ENCODE data around the gene FGR.

Gene FGR

DNA sequence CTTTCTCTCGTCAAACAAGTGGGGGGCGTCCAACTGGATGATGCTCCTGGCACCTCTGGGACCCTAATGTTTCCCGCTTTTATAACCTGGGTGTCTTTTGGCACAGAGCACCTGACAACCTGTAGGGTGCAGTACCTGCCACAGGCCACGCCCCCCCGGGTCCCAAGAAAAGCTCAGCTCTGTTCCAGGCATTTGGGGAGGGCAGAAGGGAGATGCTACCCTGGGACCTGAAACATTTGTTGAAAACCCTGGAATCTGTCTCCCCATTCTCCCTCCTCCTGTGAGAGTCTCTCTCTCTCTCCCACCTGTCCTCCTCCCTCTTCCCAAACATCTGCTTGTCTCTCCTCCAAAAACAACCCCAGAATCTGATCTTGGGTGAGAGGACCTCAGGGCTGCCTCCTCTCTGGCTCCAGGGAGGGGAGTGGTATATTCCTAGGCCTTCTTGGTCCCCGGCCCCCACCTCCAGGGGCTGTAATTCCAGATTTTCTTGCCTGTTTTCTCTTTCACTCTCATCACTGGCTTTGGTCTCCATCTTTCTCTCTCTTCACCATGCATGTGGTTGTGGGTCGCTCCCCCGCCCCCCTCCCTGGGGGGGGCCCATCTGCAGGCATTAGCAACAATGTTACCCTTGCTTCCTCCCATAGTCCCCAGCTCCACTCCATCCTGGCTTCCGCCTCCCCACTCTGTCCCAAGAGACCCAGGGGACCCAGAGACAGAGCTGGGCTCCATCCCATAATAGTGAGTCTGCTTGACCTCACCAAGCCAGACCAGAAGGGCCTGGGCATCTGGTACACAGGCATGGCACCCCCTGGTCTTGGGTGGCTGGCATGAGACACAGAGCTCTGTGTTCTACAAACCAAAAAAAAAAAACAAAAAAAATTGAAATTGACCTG lies 35.1 kb downstream of the FGR start:
- no peak overlapping the region for H3K4me3 ChIP-seq (ENCODE audit: low read length)
- H3K4me1 ChIP-seq (ENCODE audit: control insufficient read depth, insufficient read depth, low read length), result peaks cover 63% of the 10 kb centered on the region
- no peak overlapping the region for H3K9ac ChIP-seq (ENCODE audit: low read length)
- H3K27me3 ChIP-seq (ENCODE audit: control insufficient read depth, insufficient read depth, low read length), result no peaks in the 10 kb centered on the region
- H3K36me3 ChIP-seq (ENCODE audit: control insufficient read depth, insufficient read depth, low read length), result no peaks in the 10 kb centered on the region
- H3K9me3 ChIP-seq (ENCODE audit: control insufficient read depth, low read length), result no peaks in the 10 kb centered on the region

DNA sequence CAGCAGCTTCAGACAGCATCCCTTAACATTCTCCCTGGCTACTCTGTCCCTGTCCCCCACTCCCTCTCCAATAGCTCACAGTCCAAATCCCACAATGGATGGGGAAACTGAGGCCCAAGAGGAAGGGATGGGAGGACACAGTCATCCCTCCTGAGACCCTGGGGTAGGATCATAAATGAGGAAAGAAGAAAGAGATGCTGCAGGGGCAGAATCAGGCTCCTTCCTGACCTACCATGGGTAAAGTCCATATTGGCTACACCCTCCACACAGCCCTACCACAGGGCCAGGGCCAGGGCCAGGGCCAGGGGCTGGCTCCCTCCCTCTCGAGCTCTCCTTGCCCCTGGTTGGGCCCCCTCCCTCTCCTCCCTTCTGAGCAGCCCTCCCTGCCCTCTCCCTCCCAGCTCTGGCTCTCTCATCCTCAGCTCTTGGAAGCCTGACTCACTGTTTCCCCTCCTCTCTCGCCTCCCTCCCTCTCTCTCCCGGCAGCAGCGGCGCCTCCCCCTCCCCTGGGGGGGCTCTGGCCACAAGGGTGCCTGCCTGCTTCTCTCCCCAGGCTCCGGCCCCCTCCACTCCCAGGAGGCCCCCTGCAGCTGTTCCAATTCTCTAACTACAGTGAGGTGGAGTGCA lies 36.0 kb downstream of the FGR start:
- H3K4me1 ChIP-seq (ENCODE audit: control insufficient read depth, insufficient read depth, low read length), result peaks cover 70% of the 10 kb centered on the region
- no peak overlapping the region for H3K4me3 ChIP-seq (ENCODE audit: low read length)
- H3K27me3 ChIP-seq (ENCODE audit: control insufficient read depth, insufficient read depth, low read length), result no peaks in the 10 kb centered on the region
- H3K9ac ChIP-seq (ENCODE audit: low read length), result peak overlapping the region; percentile 8
- no peaks in the 10 kb centered on the region for H3K36me3 ChIP-seq (ENCODE audit: control insufficient read depth, insufficient read depth, low read length)
- H3K9me3 ChIP-seq (ENCODE audit: control insufficient read depth, low read length), result no peaks in the 10 kb centered on the region

DNA sequence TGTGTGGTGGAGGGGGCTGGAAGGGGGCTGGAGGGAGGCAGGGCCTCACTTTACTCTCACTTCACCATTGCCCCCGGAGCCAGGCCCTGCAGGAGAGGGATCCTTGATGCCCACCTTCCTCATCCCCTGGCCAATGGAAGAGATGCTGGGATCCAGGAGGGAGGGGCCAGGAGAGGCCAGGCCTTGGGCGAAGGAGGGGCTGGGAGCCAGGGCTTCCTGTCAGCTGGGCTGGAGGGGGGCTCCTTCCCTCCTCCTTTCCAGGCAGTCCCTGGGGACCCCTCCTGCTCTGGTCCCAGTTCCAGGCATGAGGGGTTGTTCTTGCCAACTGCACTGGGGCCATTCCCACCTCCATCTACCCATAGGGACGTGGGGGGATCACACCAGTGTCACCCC lies 36.7 kb downstream of the FGR start:
- Histone ChIP-seq H3K9me3 (ENCODE audit: control insufficient read depth, low read length) (no peaks in the 10 kb centered on the region), H3K36me3 (ENCODE audit: control insufficient read depth, insufficient read depth, low read length) (no peaks in the 10 kb centered on the region), H3K4me1 (ENCODE audit: control insufficient read depth, insufficient read depth, low read length) (peaks cover 70% of the 10 kb centered on the region), H3K4me3 (ENCODE audit: low read length) (no peak overlapping the region), H3K27me3 (ENCODE audit: control insufficient read depth, insufficient read depth, low read length) (no peaks in the 10 kb centered on the region), H3K9ac (ENCODE audit: low read length) (no peak overlapping the region)

DNA sequence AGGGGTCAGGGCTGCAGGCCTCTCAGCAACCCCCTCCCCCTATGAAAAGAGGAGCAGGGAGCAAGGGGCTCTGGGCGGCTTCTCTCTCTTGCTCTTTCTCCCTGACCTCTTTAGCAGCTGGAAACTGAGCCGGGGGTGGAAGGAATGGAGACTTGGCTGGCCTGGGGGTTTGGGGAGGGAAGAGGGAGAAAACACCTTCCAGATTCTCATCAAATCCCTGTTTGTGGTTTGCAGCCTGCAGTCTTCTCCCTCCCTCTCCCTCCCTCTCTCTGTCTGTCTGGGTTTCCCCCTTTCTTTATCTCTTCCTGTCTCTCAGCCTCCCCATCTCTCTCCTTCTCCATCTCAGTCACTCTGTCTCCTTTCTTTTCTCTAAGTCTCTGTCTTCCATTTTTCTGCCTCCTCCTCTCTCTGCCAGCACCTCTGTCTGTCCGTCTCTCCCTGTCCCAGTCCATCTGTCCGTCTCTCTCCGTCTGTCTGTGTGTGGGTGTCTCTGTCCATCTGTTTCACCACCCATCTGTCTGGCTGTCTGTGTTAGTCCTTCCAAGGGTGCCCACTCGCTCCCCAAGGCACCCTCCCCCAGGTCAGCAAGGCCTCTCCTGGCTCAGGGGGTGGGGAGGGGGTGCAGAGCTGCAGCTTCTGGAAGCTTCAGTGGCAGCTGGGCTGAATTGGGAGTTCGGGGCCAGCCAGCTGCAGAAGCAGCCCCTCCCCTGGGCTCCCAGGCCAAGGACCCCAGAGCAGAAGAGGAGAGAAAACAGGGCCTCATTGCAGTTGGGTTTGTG lies 37.3 kb downstream of the FGR start:
- no peaks in the 10 kb centered on the region for H3K36me3 ChIP-seq (ENCODE audit: control insufficient read depth, insufficient read depth, low read length)

DNA sequence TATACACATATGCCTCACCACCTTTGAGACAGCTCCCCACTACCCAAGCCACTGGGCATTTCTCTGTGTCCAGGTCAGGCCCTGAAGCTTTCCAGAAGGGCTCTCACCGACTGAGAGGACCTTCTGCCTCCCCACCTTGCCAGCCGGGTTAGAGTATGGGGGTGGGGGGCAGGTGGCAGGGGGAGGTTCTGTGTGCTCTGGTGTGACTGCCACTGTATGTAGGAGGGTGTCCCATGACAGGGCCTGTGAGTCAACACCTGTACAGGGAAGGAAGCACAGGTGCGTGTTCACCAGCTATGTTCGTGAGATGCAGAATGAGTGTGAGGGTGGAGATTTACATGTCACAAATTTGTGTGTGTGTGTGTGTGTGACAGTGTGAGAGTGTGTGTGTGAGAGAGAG lies 38.0 kb downstream of the FGR start:
- Histone ChIP-seq H3K9ac (ENCODE audit: low read length) (no peak overlapping the region), H3K27me3 (ENCODE audit: control insufficient read depth, insufficient read depth, low read length) (no peaks in the 10 kb centered on the region), H3K36me3 (ENCODE audit: control insufficient read depth, insufficient read depth, low read length) (no peaks in the 10 kb centered on the region), H3K4me3 (ENCODE audit: low read length) (no peak overlapping the region), H3K9me3 (ENCODE audit: control insufficient read depth, low read length) (no peaks in the 10 kb centered on the region), H3K4me1 (ENCODE audit: control insufficient read depth, insufficient read depth, low read length) (peaks cover 69% of the 10 kb centered on the region)

More for the DNA sequence above, 37.3 kb downstream of the FGR start:
- Histone ChIP-seq H3K27me3 (ENCODE audit: control insufficient read depth, insufficient read depth, low read length) (no peaks in the 10 kb centered on the region), H3K4me1 (ENCODE audit: control insufficient read depth, insufficient read depth, low read length) (peaks cover 71% of the 10 kb centered on the region), H3K9me3 (ENCODE audit: control insufficient read depth, low read length) (no peaks in the 10 kb centered on the region), H3K4me3 (ENCODE audit: low read length) (no peak overlapping the region), H3K9ac (ENCODE audit: low read length) (no peak overlapping the region)

DNA sequence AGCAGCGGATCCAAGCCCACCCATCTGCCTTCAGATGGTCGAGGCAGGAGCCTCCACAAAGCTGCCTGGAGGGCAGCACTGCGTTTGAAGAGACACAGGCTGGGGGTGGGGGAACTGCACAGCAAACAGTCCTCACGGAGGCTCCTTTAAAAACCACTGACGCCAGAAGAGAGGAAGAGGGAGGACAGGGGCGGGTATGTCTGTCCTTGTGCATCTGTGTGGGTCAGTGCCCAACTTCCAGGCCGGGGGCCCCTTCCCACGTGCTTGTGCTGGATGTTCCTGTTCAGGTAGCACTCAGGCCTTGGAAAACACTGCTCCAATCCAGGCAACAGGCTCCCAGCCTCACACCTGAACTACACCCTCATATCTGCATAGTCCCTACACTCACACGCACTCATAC lies 38.7 kb downstream of the FGR start:
- no peaks in the 10 kb centered on the region for H3K36me3 ChIP-seq (ENCODE audit: control insufficient read depth, insufficient read depth, low read length)
- H3K27me3 ChIP-seq (ENCODE audit: control insufficient read depth, insufficient read depth, low read length), result no peaks in the 10 kb centered on the region
- H3K9me3 ChIP-seq (ENCODE audit: control insufficient read depth, low read length), result no peaks in the 10 kb centered on the region
- H3K4me1 ChIP-seq (ENCODE audit: control insufficient read depth, insufficient read depth, low read length), result peaks cover 69% of the 10 kb centered on the region
- H3K4me3 ChIP-seq (ENCODE audit: low read length), result no peak overlapping the region
- H3K9ac ChIP-seq (ENCODE audit: low read length), result no peak overlapping the region

DNA sequence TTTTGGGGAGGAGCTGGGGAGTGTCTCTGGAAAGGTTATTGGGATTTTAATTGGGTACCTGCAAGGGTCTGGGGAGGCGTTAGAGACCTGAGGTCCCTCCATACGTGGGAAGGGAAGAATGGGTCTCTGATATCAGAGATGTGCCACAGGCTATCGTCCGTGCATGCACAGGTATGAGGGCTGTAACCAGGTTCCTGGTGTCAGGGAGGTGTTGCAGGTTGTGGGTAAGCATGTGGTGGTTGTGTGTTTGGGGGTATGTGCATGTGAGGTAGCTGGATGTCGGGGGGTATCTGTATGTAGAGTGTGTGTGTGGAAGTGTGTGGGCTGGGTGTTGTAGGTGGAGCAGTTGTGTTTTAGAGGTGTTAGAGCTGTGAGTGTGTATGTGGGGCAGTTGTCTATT lies 39.4 kb downstream of the FGR start:
- peaks cover 74% of the 10 kb centered on the region for H3K4me1 ChIP-seq (ENCODE audit: control insufficient read depth, insufficient read depth, low read length)
- H3K4me3 ChIP-seq (ENCODE audit: low read length), result no peak overlapping the region

DNA sequence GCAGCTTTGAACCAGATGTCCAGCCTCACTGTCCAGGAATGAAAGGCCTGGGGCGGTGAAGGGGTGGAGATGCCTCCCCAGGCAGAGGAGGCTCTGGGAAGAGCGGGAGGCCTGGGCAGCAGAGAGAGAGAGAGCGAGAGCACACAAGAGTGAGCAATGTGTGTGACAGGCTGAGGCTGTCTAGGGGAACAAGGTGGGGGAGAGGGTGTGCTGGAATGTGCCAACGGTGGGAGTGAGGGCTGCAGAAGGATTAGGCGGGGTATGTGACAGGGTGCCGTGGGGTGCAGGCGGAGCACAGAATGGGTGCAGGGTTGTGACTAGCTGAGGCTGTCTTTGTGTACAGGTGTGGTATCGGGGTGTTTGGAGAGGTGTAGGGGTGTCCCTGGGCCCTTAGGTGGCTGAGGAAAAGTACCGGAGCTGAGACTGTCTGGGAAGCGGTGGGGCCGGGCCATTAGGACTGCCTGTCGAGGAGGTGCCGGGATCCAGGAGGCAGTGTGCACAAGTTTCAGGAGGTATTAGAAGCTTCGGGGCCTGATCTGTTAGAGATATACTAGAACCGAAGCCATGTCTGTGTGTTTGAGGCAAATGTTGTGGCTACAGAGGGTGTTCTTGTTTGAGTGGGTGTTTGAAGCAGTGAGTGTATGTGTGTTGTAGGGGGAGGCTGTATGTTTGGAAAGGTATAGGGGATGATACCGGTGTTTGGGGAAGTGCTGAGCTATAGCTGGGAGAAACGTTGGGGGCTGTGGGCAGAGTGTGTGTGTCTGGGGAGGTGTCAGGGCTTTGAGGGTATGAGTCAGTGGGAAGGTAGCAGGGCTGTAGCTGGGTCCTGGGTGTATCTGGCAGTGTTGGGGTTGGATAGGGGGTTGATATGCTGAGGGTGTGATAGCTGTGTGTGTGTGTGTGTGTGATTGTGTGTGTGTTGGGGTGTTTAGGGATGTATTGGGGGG lies 40.1 kb downstream of the FGR start:
- H3K4me1 ChIP-seq (ENCODE audit: control insufficient read depth, insufficient read depth, low read length), result peaks cover 74% of the 10 kb centered on the region

More for the DNA sequence above, 39.4 kb downstream of the FGR start:
- H3K27me3 ChIP-seq (ENCODE audit: control insufficient read depth, insufficient read depth, low read length), result no peaks in the 10 kb centered on the region
- no peaks in the 10 kb centered on the region for H3K9me3 ChIP-seq (ENCODE audit: control insufficient read depth, low read length)
- no peak overlapping the region for H3K9ac ChIP-seq (ENCODE audit: low read length)
- no peaks in the 10 kb centered on the region for H3K36me3 ChIP-seq (ENCODE audit: control insufficient read depth, insufficient read depth, low read length)

DNA sequence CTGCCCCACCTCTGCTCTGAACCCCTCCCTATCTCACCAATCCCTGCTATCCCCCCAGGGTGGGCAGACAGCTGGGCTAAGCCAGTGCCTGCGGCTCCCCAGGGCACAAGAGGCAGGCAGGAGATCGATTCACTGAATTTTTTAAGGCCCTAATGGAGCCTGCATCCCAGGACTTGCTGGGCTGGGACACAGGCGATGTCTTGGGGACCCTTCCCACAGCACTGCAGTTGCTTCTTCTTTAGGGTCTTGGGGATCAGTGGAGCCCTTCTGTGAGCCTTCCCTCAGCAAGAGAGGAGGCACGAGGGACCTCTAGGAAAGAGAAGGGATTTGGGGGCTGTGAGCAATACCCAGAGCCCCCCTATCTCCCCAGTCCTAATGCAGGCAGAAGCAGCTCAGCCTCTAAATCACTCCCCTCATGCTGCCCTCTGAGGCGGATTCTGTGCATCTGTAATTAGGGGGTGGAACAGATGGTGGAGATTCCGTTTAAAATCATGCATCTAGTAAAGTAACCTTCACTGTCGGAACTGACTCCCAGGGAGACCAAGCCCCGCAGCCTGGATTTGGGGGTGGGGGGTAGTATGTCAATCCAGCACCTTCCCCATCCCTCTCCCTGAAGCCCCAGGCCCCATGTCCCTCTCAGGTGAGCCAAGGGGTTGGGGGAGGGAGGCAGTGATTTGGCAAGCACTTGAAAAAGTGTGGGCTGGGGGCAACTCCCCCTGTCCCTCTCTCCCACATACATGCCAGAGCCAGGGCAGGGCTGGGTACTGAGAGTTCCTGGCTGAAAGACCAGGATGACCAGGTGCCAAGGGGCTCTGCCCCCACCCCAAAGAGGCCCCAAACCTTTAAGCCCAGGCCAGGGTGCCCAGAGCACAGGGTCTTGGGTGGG lies 41.1 kb downstream of the FGR start:
- Histone ChIP-seq H3K9ac (ENCODE audit: low read length) (no peak overlapping the region), H3K4me1 (ENCODE audit: control insufficient read depth, insufficient read depth, low read length) (peaks cover 70% of the 10 kb centered on the region), H3K27me3 (ENCODE audit: control insufficient read depth, insufficient read depth, low read length) (no peaks in the 10 kb centered on the region), H3K9me3 (ENCODE audit: control insufficient read depth, low read length) (no peaks in the 10 kb centered on the region), H3K36me3 (ENCODE audit: control insufficient read depth, insufficient read depth, low read length) (no peaks in the 10 kb centered on the region), H3K4me3 (ENCODE audit: low read length) (no peak overlapping the region)

More for the DNA sequence above, 40.1 kb downstream of the FGR start:
- Histone ChIP-seq H3K9ac (ENCODE audit: low read length) (no peak overlapping the region), H3K36me3 (ENCODE audit: control insufficient read depth, insufficient read depth, low read length) (no peaks in the 10 kb centered on the region), H3K9me3 (ENCODE audit: control insufficient read depth, low read length) (no peaks in the 10 kb centered on the region), H3K4me3 (ENCODE audit: low read length) (no peak overlapping the region), H3K27me3 (ENCODE audit: control insufficient read depth, insufficient read depth, low read length) (no peaks in the 10 kb centered on the region)

DNA sequence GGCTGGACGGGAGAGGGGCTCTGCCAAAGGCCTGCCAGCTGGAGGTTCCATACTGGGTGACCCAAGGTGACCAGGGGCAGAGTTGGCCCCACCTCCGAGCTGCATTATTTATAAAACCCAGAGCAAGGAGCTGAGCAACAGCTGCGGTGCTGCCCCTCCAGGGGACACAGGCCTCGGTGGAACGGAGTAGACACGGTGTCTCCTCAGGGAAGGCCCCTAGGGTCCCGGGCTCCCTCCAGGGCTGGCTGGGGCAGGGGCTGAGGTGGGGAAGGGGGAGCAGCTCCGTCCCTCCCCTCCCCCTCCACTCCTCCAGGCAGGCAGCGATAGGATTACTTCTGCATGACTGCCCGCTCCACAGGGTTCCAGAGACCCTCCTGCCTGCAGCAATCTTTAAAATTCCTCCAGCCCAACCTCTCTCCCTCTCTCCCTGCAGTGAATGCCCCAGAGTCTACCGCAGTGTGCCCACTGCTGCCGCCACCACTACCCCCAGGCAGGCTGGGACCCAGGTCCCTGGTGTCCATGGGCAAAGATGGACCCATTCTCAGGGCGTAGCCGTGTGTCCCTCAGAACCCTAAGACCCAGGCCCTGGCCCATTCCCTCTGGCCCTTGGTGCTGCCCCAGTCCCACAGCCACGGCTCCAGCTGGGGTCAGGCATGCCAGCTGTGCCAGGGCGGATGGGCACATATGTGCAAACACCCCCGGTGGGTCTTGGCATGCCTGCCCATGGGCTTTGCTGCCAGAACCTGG lies 41.9 kb downstream of the FGR start:
- Histone ChIP-seq H3K4me1 (ENCODE audit: control insufficient read depth, insufficient read depth, low read length) (peaks cover 62% of the 10 kb centered on the region), H3K27me3 (ENCODE audit: control insufficient read depth, insufficient read depth, low read length) (no peaks in the 10 kb centered on the region), H3K4me3 (ENCODE audit: low read length) (no peak overlapping the region), H3K9me3 (ENCODE audit: control insufficient read depth, low read length) (no peaks in the 10 kb centered on the region), H3K9ac (ENCODE audit: low read length) (no peak overlapping the region), H3K36me3 (ENCODE audit: control insufficient read depth, insufficient read depth, low read length) (no peaks in the 10 kb centered on the region)

Measured in mucosa of stomach (tissue), 1 donor.